Stimulated activated CD8-positive, alpha-beta memory T cell treated with anti-CD3 and anti-CD28 coated beads, Interleukin-15, amount 100 ng/mL, for 1 hour (primary cell): ENCODE results near the gene ACBD6.
A peak's percentile ranks its signal among the peaks of the same experiment; 100 is the strongest.
"Not testable (repeated sequence)": the region's sequence is repeated elsewhere in the genome, so short reads cannot be mapped to it uniquely, and the experiment has no call there.

Experiments used
- DNase-seq: peaks from one replicate; pipeline ENCODE4 v3.0.0-alpha.2; 2020; ENCODE audit warnings: low read depth

ACBD6 gene, protein sequence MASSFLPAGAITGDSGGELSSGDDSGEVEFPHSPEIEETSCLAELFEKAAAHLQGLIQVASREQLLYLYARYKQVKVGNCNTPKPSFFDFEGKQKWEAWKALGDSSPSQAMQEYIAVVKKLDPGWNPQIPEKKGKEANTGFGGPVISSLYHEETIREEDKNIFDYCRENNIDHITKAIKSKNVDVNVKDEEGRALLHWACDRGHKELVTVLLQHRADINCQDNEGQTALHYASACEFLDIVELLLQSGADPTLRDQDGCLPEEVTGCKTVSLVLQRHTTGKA

DNA sequence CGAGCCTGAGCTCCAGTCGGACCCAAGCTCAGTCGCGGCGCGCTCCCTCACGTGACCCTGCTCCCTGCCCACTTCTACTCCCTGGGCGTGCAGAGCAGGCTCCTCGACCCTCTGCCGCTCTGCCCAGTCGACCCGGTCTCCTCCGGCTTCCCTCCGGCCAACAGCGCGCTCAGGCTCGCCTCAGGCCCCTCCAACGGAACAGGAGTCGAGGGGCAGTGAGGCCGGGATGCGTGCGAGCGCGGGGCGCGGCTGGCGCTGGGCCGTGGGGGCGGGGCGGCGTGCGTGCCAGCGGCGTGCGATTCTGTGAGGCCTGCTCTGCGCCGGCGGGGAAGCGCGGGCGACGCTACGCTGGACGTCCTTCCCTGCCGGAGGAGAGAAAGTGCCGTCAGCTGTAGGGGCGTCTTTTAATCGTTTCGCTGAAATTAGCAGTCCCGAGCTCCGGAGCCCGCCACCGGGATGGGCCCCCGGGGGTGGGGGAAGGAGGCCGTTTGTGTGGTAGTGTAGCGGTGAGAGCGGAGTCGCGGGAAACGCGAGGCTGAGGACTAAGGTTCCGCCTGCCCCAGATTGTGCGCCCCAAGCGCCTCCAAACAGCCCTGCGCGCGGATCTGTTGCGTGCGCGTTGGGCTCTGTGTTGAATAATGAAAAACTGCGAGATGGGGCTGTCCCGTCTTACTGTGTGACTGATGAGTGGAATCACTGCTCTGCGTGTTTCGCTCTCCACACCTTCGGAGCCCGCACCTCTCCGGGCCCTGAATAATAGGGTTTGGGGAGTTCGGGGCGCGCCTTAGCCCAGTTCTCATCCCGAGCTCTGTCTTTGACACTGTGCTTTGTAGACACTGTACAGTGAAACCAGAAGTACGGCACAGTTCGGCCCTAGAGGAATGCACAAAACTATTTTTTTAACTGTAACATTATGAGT lies at the start of gene ACBD6:
ACBD6 (minus strand) TSS at position 217 of the 919 bp plus-strand sequence. CDS start 311 bp downstream, outside the sequence.
- DNase-seq, result peak; percentile 75

DNA sequence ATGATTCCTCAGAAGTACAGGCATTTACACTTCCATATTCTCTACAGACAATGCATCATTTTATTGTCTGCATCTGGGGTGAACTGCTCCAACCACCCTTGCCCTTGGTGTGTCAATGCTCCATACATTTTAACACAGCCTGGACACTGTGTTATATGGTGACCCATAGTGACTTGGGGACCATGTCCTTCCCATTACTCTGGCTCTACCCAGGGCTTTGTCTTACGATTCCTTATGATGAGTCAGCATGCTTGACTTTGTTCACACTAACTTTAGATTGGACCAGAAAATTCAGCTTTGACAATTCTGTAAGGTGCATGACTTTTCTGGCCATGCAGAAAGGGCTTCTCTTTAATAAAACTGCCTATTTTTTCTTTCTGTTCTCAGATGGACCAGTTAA lies 49.6 kb upstream of the ACBD6 start:
- no peak for DNase-seq

DNA sequence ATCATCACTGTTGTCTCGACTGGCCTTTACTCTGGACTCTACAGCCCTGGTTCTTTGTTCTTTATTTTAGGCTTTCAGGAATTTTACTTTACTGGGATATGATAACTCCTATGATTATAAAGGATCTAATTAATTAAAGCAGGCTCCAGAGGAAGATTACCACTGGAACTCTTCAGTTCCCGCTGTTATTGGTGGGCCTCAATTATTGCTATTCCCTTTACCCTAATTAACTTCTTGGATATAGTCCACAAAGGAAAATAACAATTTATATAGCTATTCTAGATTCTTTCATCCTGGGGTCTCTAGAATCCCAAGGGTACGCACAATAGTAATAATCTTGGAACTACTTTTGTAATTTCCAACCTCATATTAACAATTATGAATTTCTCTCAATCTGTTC lies 47.9 kb upstream of the ACBD6 start:
- DNase-seq, result no peak

DNA sequence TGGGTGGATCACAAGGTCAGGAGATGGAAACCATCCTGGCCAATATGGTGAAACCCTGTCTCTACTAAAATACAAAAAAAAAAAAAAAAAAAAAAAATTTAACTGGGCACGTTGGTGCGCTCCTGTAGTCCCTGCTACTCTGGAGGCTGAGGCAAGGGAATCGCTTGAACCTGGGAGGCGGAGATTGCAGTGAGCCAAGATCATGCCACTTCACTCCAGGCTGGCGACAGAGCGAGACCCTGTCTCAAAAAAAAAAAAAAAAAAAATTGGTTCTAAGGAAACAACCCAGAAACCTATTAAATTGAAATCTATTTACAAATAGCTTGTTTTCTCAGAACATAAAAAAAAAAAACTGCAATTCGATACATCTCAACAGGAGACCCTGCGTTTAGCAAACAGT lies 47.4 kb upstream of the ACBD6 start:
- not testable (repeated sequence) for DNase-seq

DNA sequence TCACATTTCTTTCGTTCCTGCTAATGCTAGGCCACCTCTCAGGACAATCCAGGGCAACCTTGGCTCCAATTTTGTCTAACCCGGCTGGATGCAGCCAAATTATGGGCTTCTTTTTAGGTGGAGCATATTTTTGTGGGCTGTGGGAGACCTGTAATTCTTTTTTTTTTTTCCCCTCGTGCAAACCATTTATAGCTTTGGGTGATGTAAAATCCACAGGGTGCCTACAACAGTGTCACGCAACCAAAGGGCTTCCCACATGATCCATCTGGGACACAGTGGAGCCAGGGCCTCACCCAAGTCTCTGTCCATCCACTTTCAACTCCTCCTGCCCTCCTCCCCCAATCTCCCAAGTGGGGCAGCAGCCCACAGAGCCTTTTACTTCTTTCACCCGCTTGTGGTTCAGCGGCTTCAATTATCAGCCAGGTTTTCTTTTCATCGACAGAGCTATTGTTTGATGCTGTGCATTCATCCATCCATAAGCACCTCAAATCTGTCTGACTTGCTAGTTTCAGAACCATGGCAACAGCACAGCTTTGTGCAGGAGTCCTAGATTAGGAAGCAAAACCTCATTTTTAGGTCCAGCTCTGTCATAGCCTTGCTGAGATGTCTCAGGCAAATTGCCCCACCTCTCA lies 46.4 kb upstream of the ACBD6 start:
- no peak for DNase-seq

DNA sequence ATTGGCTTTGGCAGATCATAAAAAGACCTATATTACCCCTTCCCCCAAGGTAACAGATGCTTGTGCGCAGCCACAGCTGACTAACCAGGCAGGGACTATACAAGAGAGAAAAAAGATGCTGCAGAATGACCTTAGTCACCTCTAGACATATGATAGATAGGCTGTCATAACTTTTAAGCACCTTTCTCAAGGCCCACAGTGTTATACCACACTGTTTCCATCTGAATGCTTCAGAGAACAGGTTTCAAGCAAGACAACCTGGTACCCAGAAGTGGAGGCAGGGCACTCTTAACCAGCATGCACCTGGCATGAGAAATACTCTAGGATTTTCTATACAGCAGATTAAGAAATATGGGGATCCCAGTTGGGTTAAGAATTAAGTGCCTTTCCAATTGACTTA lies 43.6 kb upstream of the ACBD6 start:
- DNase-seq, result no peak

DNA sequence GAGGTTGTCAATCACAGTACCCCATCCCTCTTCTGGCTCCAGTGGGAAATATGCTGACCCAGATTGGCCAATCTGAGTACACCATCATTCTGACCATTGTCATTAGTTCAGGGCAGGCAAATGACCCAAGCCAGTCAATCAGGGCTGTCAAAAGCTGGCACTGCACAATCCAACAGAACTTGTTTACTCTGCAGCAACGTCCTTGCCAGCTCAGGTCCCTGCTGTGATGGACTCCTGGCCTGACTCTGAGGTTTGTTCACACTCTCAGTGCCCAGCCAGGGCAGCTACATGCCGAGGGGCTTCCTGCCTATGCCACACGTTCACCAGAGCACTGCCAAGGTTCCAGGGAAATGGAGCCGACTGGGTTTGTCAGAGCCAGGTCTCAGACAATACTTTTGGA lies 41.7 kb upstream of the ACBD6 start:
- no peak for DNase-seq

DNA sequence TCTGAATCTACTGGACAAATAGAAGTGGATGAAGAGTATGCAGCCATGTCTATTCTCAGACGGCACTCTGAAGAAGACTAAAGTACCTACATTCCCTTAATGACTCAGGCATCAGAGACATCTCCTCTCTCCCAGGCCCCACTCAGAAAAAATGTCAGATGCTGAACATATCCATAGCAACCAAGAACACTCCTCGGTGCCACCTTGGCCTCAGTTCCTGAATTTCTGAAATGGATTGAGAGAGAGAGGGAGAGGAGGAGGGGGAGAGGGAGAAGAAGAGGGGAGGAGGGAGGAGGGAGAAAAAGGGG lies 40.4 kb upstream of the ACBD6 start:
- DNase-seq, result no peak

DNA sequence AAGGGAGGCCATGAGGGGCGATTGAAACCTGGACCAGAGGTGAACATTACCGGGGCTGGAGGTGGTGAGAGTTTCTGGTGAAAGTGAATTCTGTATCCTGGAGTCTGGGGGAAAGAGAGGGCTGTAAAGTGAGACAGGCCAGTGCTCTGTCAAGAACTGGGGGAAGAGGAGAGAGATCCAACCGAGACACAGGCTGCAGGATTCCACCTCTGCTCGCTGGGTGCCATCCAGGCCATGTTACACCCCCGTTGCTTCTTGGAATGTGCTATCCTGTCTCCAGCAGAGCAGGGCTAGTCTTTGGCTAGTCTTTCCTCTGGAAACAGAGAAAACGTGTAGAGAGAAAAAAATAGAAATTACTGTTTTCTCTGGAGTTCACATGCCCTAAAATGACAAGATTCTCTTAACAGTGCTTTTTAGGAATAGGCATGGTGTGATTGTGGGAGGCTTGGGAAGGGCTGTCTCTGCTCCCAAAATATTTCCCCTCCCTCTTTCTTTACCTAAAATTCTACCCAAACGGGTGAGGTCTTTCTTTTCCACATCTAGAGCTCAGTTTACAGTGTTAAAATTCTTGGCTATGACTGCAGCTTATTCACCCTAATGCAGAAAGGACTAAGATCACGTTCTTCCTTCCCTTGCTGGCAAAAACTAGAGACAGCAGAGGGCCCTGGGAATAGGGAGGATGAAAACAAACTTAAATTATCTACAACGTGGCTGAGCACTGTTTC lies 39.9 kb upstream of the ACBD6 start:
- DNase-seq, result no peak

DNA sequence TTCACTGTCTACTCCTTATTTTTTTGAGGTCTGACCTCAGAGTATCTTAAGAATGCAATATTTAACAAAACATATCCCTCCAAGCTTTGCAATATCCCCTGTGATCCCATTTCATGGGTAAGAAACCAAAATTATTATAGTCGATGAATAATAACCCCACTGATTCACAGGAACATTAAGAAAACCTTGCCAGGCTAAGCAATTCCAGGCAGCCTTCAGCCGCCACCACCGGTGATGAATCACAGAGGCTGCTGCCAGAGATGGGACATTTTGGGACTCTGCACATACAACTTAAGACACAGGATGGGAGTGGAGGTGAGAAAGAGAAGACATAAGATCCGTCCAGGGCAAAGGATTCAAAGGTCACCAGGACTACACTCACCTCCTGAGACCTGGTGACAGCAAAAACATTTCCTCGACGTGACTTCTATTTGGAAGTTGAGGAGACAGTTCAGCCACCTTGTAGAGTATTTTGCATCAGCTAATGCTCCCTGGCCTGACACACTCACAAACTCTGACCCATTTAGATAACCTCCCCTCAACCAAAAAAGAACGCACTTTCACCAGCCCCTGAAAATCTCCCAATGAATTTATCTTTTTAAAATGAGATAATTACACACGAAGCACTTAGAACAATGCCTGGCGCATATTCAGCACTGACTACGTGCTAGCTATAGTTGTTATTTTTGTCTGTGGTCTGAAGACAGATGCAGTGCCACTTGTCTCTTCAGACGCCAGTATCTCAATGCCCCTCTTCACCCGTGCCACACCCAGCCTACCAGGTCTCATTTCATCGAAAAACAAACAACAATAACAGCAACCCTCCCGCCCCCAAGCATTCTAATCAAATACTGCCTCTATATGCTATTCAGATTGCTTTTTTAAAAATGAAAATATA lies 38.6 kb upstream of the ACBD6 start:
- DNase-seq, result no peak

DNA sequence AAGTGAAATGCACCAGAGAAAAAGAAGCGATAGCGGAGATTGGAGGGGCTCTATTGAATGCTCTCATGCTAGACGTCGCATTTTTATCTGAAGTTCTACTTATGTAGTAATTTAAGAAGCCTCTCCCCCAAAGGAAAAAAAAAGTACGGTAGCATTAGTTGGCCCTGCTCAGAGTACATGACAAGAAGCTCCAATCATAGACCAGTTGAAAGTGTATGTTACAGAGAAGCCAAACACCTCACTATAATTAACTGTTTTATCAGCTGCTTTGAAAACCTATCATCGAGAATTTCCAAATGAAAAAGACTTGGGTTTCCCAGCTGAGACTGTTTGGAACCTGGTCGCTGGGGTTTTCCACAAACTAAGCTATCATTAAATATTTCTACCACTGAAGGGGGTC lies 36.8 kb upstream of the ACBD6 start:
- DNase-seq, result no peak

DNA sequence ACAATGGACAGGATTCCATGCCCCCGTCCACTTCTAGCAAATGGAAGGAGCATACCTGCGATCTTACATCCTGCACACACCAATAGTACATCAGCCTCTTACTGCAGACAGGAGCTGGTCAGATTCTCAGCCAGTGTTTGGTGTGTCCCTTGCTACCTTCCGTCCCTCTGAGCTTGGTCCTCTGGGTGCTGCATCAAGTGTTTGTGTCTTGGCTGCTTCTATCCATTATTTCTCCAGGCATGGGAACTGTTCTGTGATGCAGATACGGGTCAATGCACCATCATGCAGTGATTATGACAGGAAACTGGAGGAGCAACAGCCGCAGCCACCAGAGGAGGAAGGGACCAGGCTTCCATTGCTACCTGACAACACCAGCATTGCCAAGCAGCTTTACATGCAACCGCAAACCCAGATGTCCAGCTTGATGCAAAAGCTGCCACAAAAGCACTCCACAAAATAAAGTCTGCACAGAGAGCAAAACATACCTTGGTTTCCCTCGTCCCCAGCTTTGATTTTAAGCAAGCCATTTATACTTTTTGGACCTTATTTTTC lies 34.5 kb upstream of the ACBD6 start:
- DNase-seq, result no peak

DNA sequence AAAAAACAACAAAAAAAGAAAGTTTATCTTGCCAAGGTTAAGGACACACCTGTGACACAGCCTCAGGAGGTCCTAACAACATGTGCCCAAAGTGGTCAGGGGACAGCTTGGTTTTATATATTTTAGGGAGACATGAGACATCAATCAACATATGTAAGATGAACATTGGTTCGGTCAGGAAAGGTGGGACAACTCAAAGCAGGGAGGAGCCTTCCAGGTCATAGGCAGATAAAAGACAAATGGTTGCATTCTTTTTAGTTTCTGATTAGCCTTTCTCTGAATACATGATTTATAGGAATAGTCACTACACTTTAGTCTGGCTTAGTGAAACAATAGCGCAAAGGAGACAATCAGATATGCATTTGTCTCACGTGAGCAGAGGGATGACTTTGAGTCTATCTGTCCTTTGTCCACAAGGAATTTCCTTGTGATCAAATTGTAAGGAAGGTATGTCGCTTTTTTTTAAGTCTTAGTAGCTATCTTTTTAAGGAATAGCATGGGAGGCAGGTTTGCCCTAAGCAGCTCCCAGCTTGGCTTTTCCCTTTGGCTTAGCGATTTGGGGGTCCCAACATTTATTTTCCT lies 33.1 kb upstream of the ACBD6 start:
- DNase-seq, result no peak

DNA sequence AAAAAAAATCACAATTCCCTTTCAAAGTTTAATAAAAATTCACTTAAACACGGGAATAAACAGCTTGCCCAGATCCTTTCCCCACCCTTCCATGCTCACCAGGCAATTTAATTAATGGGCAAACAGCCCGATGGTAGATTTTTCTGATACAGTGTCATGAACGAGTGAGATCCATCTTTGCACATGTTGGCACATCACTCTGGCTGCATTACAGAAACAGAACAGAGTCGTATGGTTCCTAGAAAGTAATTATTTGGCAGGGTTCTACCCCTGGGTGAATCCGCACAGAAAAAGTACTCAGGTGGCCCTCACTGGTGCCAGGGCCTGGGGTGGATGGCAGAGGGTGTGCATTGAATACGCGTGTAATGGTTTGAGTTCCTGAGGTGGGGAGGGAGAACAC lies 31.8 kb upstream of the ACBD6 start:
- DNase-seq, result no peak

DNA sequence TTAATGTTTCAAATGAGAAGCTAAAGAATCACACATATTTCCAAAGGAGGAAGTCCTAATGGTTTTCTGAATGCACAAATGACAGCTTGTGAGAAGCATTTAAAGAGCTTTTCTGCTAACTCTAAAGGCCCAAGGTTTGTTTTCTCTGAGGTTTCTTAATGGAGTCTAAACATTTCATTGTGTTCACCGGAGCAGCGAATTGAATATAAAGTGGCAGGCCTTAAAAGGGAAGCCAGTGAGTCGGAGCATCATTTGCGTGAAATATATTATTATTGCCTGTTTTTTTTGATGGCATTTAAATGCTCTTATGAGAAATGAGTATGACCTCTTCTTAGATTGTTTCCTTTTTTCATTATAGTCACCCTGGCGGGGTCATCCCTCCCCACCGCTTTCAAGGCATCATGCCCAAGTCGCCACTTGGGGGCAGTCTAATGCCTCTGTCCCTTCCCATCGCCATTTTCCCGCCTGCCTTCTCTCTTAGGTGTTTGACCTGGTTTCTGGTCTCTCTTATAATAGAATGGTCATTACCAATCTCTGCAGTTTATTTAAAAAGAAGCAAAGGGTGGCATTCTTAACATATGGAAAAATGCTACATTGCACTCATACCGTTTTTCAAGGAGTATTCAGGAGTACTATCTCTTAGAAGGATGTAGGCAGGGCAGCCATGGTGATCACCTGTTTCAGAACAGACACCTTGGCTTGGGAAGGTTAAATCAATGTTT lies 31.1 kb upstream of the ACBD6 start:
- peak; percentile 12 for DNase-seq

DNA sequence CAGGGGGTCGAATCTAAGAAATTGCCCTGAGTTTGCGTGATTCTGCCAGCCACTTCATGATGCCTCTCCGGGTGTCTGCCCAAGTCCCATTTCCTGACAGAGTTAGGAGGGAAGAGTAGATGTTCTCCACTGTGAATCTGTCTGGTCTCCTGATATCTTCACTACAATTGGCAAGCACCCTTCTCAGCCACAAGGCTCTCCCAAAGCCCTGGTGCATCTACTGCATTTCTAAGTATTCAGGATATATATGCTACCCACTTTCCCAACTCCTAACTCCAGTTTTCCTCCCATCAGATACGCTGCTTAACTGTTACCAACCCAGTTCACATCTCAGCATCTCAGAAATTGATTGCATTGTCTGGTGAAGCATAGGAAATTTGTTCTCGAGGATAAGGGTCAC lies 30.5 kb upstream of the ACBD6 start:
- no peak for DNase-seq

DNA sequence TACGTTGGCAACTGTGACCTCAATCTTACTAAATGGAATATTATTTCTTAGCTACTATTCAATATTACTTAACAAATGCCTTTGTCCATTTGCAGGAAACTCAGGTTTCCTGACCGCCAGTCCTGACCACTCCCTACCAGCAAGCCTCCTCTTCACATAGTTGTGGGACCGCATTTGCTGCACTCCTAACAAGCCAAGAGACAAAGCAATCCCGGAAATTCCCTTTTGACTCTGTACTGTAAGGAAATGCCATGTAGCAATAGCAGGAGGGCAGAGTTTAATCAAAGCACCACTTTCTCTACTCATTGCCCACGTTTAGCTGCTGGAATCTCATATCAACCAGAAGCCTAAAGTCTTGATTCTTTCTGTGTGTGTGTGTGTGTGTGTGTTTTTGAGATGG lies 28.1 kb upstream of the ACBD6 start:
- DNase-seq, result no peak

DNA sequence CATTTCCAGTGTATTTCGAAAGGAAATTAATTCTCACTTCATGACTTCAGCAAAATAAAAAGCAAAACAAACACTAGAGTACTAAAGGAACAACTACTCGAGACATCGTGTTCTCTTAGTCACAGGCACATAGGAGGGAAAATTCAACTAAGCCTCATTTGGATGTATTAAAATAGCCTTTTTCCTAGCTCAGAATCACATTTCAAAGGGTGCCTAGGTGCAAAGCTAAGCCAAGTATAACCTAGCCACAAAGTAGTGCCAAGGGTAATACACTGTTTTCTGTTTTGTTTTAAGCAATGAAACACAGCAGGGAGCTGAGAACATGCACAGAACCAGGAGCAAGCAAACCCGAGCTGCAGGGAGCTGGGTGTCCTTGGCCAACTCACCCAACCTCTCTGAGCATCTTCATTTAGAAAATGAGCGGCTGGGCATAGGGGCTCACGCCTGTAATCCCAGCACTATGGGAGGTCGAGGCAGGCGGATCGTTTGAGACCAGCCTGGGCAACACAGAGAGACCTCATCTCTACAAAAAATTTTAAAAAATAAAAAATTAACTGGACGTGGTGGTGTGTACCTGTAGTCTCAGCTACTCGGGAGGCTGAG lies 26.6 kb upstream of the ACBD6 start:
- DNase-seq, result no peak

DNA sequence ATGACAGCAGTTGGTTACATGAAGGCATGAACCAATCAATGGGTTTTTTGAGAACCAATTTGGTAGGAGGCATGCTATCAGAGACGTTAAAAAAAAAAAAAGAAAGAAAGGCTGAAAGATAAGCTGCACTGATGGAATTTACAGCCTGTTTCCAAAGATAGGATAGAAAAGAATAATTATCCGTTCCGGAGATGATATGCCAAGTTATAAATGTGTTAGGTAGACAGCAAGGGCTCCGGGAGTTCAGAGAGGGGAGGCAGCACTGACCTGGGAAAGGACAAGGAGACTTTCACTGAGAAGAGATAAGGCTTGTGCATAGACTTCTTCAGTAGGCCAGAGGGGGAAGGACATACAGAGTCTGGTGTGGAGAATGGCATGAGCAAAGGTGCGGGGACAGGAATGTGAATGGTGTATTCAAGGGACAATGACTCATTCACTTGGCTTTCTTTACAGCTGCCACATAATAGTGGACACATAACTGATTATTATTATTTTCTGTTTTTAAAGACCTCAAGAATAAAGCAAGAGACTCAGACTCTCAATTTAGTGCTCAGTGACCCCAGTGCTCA lies 24.8 kb upstream of the ACBD6 start:
- DNase-seq, result no peak
